Stimulated activated CD8-positive, alpha-beta memory T cell treated with anti-CD3 and anti-CD28 coated beads, Interleukin-2, amount 100 ng/mL, for 48 hours (primary cell): ENCODE data around the gene NPY2R.

ENCODE experiments used
- DNase-seq, 2 donors: peaks; one replicate each; pipeline ENCODE4 v3.0.0-alpha.2; 2020; ENCODE audit warnings: low read depth in 2 of 2

Gene NPY2R

GRCh38 chr4:155208258-155209054, at the start of gene NPY2R:
Gene NPY2R (plus strand): TSS chr4:155208636. CDS start chr4:155213940, 5,304 bp downstream.
- no peak for DNase-seq

- DNase-seq: no peak
These were observed 47.1 kb upstream of the NPY2R start for GRCh38 chr4:155161357-155161756.

- DNase-seq: no peak
These were observed 43.7 kb upstream of the NPY2R start for GRCh38 chr4:155164718-155165117.

- no peak for DNase-seq
These were observed 37.9 kb upstream of the NPY2R start for GRCh38 chr4:155170569-155170968.

GRCh38 chr4:155173371-155173770, 35.1 kb upstream of the NPY2R start:
- DNase-seq: no peak

- DNase-seq: no peak
These were observed 33.8 kb upstream of the NPY2R start for GRCh38 chr4:155174668-155175067.

- no peak for DNase-seq
These were observed 29.2 kb upstream of the NPY2R start for GRCh38 chr4:155179216-155179615.

GRCh38 chr4:155186972-155187371, 21.5 kb upstream of the NPY2R start:
- no peak for DNase-seq

GRCh38 chr4:155187989-155188388, 20.4 kb upstream of the NPY2R start:
- DNase-seq: no peak

GRCh38 chr4:155190099-155190498, 18.3 kb upstream of the NPY2R start:
- no peak for DNase-seq

GRCh38 chr4:155197757-155198156, 10.7 kb upstream of the NPY2R start:
- DNase-seq: no peak

- DNase-seq: no peak
These were observed 740 bp upstream of the NPY2R start for GRCh38 chr4:155207534-155208257.

GRCh38 chr4:155220025-155220424, 11.6 kb downstream of the NPY2R start:
- DNase-seq: no peak

GRCh38 chr4:155227131-155227530, 18.7 kb downstream of the NPY2R start:
- no peak for DNase-seq

GRCh38 chr4:155228713-155229112, 20.3 kb downstream of the NPY2R start:
- DNase-seq: no peak

- DNase-seq: no peak
These were observed 24.0 kb downstream of the NPY2R start for GRCh38 chr4:155232432-155232831.

GRCh38 chr4:155234206-155234605, 25.8 kb downstream of the NPY2R start:
- DNase-seq: no peak

- no peak for DNase-seq
These were observed 29.1 kb downstream of the NPY2R start for GRCh38 chr4:155237567-155237966.

- no peak for DNase-seq
These were observed 32.8 kb downstream of the NPY2R start for GRCh38 chr4:155241225-155241624.

GRCh38 chr4:155241664-155242063, 33.2 kb downstream of the NPY2R start:
- no peak for DNase-seq

- DNase-seq: no peak
These were observed 36.7 kb downstream of the NPY2R start for GRCh38 chr4:155245105-155245504.

GRCh38 chr4:155248002-155248896, 39.8 kb downstream of the NPY2R start:
- no peak for DNase-seq
